CD14-positive monocyte (primary cell): ENCODE results near the gene TMEM119. TPM values are rescaled to one million over a fixed set of nuclear protein-coding genes. Genes with fewer than 3 reads are reported as not detected.

ENCODE experiments used
- DNase-seq, 3 donors: peaks; one replicate each; pipeline ENCODE4 v3.0.0-alpha.2; 2011 to 2022
- H2AFZ ChIP-seq: 2 replicates; pipeline ENCODE4 v1.6.0; 2012; ENCODE audit warnings: mild to moderate bottlenecking, low read depth, low read length, inconsistent platforms; ENCODE audit not compliant: insufficient read depth, poor library complexity, severe bottlenecking
- H3K27ac ChIP-seq, 2 donors: 1 replicate in 1 of 2; 2 replicates in 1 of 2; pipeline ENCODE4 v1.5.1; 2012 to 2013; ENCODE audit warnings: low read length in 2 of 2, control low read depth in 1 of 2, inconsistent platforms in 1 of 2, low read depth in 1 of 2, mild to moderate bottlenecking in 1 of 2
- H3K27me3 ChIP-seq, 2 donors: one replicate each; pipeline versions ENCODE4 v1.6.0 to v1.6.1; 2011 to 2013; ENCODE audit warnings: low read length in 2 of 2; ENCODE audit not compliant: control insufficient read depth in 2 of 2, insufficient read depth in 2 of 2
- H3K36me3 ChIP-seq, 2 donors: replicated peaks in 1 of 2; 1 replicate in 1 of 2; 2 replicates in 1 of 2; pipeline versions ENCODE4 v1.5.1 to v1.6.1; 2012 to 2013; ENCODE audit warnings: low read length in 2 of 2, control low read depth in 1 of 2, inconsistent platforms in 1 of 2, mild to moderate bottlenecking in 1 of 2; ENCODE audit not compliant: insufficient read depth in 2 of 2, control insufficient read depth in 1 of 2
- H3K4me1 ChIP-seq, 2 donors: 1 replicate in 1 of 2; 2 replicates in 1 of 2; pipeline versions ENCODE4 v1.5.1 to v1.6.1; 2012 to 2013; ENCODE audit warnings: low read length in 2 of 2, control low read depth in 1 of 2, inconsistent platforms in 1 of 2, mild to moderate bottlenecking in 1 of 2, moderate library complexity in 1 of 2; ENCODE audit not compliant: insufficient read depth in 2 of 2, control insufficient read depth in 1 of 2
- H3K4me2 ChIP-seq: replicated peaks from 2 replicates; pipeline ENCODE3; 2012; ENCODE audit warnings: low read length, moderate library complexity, mild to moderate bottlenecking; ENCODE audit not compliant: poor library complexity, severe bottlenecking; ENCODE audit errors: extremely low read depth
- H3K4me3 ChIP-seq, 3 experiments: fragments of 200-600 bp in 1 of 3; sonication (generic) in 1 of 3; replicated peaks in 1 of 3; 1 replicate in 2 of 3; 2 replicates in 1 of 3; pipeline ENCODE4 v1.5.1; 2011 to 2013; ENCODE audit warnings: low read length in 3 of 3, mild to moderate bottlenecking in 3 of 3, control low read depth in 2 of 3, low read depth in 2 of 3, inconsistent platforms in 1 of 3, moderate library complexity in 1 of 3
- H3K79me2 ChIP-seq: 2 replicates; pipeline ENCODE4 v1.6.0; 2012; ENCODE audit warnings: mild to moderate bottlenecking, control low read depth, inconsistent platforms, low read length, moderate library complexity; ENCODE audit not compliant: insufficient read depth
- H3K9ac ChIP-seq: 2 replicates; pipeline ENCODE4 v1.6.0; 2017; ENCODE audit warnings: low read length, mild to moderate bottlenecking; ENCODE audit not compliant: insufficient read depth, poor library complexity, severe bottlenecking
- H3K9me3 ChIP-seq, 2 donors: replicated peaks in 1 of 2; 1 replicate in 1 of 2; 2 replicates in 1 of 2; pipeline versions ENCODE4 v1.5.1 to v1.6.1; 2012 to 2013; ENCODE audit warnings: low read length in 2 of 2, control low read depth in 1 of 2; ENCODE audit not compliant: control insufficient read depth in 1 of 2, insufficient read depth in 1 of 2
- H4K20me1 ChIP-seq: 2 replicates; pipeline ENCODE4 v1.6.0; 2012; ENCODE audit warnings: mild to moderate bottlenecking, low read length, control low read depth, moderate library complexity; ENCODE audit not compliant: insufficient read depth
- H3K27ac Mint-ChIP-seq, 7 donors: one replicate each; pipeline ENCODE4 v1.8.0; 2020; ENCODE audit warnings: mild to moderate bottlenecking in 7 of 7, mixed read lengths in 7 of 7, moderate library complexity in 6 of 7, inconsistent platforms in 2 of 7
- H3K27me3 Mint-ChIP-seq, 3 donors: one replicate each; pipeline ENCODE4 v1.8.0; 2021 to 2022; ENCODE audit warnings: low read depth in 3 of 3, mild to moderate bottlenecking in 3 of 3, mixed read lengths in 3 of 3, moderate library complexity in 3 of 3, inconsistent platforms in 1 of 3
- H3K36me3 Mint-ChIP-seq, 2 donors: one replicate each; pipeline ENCODE4 v1.8.0; 2020; ENCODE audit warnings: mixed read lengths in 2 of 2, inconsistent platforms in 1 of 2, mild to moderate bottlenecking in 1 of 2
- H3K4me1 Mint-ChIP-seq: one replicate; pipeline ENCODE4 v1.8.0; 2020; ENCODE audit warnings: mild to moderate bottlenecking, mixed read lengths
- H3K4me3 Mint-ChIP-seq, 2 donors: one replicate each; pipeline ENCODE4 v1.8.0; 2020; ENCODE audit warnings: mild to moderate bottlenecking in 2 of 2, mixed read lengths in 2 of 2, moderate library complexity in 1 of 2
- H3K9me3 Mint-ChIP-seq, 7 donors: one replicate each; pipeline ENCODE4 v1.8.0; 2020 to 2022; ENCODE audit warnings: mixed read lengths in 7 of 7, mild to moderate bottlenecking in 6 of 7, moderate library complexity in 6 of 7, inconsistent platforms in 2 of 7
- CTCF ChIP-seq: fragments of 200-600 bp; IDR thresholded peaks from one replicate; pipeline ENCODE4 v1.8.0; 2022; ENCODE audit warnings: antibody characterized with exemption, mild to moderate bottlenecking
- WGBS: methylation state at CpG from one replicate; pipeline ENCODE4 v1.1.5; 2013; ENCODE audit warnings: missing lambda C conversion rate; ENCODE audit not compliant: insufficient coverage; 5-methylcytosine and 5-hydroxymethylcytosine counted together
- intact Hi-C, 2 donors: fragments of 100-400 bp; cut with micrococcal nuclease; formaldehyde crosslinking; loops; one replicate each; pipeline versions ENCODE4 v1.15.0 to v1.15.1; 2023
- polyA plus RNA-seq, 3 donors: library from polyadenylated mRNA; depleted of rRNA in 1 of 3; unstranded in 2 of 3; stranded (reverse) in 1 of 3; fragments of 300-500 nt in 2 of 3; fragments of >200 nt in 1 of 3; fragmentation: Illumina TruSeq in 2 of 3; gene quantifications; 1 replicate in 2 of 3; 2 replicates in 1 of 3; pipeline ENCODE4 v1.2.3, GENCODE V29; 2012 to 2021

The TMEM119 gene
- polyA plus RNA-seq, 3 donors: 0.18 to 0.85 (median 0.56) TPM

- H3K79me2 ChIP-seq: peaks cover 41% of the 10 kb centered on the region
These were observed 34.1 kb downstream of the TMEM119 start for GRCh38 chr12:108563804-108564151.

More at GRCh38 chr12:108563804-108564151, 34.1 kb downstream of the TMEM119 start:
- Histone ChIP-seq H3K4me3 (peak overlapping the region in 1 of 3 experiments; percentile 97), H3K9me3 (no peaks in the 10 kb centered on the region), H2AFZ (peak overlapping the region; percentile 79), H3K4me1 (peaks cover 55 to 72% of the 10 kb centered on the region in 2 donors), H3K27ac (no peak overlapping the region), H3K27me3 (no peaks in the 10 kb centered on the region), H3K36me3 (peaks cover 26 to 43% of the 10 kb centered on the region in 2 donors), H4K20me1 (no peaks in the 10 kb centered on the region), H3K4me2 (peak overlapping the region; percentile 98), H3K9ac (no peak overlapping the region)
- H3K27ac Mint-ChIP-seq: peak overlapping the region in 2 of 7 donors; percentile 30 to 61
- peaks cover 50% of the 10 kb centered on the region for H3K4me1 Mint-ChIP-seq
- WGBS: no CpG with 5 or more reads among the region's 1 CpG
- H3K9me3 Mint-ChIP-seq: no peaks in the 10 kb centered on the region
- H3K4me3 Mint-ChIP-seq: peak overlapping the region in 1 of 2 donors; percentile 100
- H3K27me3 Mint-ChIP-seq: peaks cover 0 to 2% (median 0%) of the 10 kb centered on the region in 3 donors
- peak; percentile 37 for TF ChIP-seq CTCF
- DNase-seq: no peak
- H3K36me3 Mint-ChIP-seq: peaks cover 40 to 47% of the 10 kb centered on the region in 2 donors
- intact Hi-C loops: loop anchor here (1.0 to 10.0 kb wide), 12 partner anchors 46 to 530 kb away; partner anchors contain the start of genes ALKBH2 (in 2 of the 2), CORO1C (in 1 of the 2), FICD (in 1 of the 2) and SELPLG (in 1 of the 2)
